Measurements from ENCODE around the gene TMA16.

DNA sequence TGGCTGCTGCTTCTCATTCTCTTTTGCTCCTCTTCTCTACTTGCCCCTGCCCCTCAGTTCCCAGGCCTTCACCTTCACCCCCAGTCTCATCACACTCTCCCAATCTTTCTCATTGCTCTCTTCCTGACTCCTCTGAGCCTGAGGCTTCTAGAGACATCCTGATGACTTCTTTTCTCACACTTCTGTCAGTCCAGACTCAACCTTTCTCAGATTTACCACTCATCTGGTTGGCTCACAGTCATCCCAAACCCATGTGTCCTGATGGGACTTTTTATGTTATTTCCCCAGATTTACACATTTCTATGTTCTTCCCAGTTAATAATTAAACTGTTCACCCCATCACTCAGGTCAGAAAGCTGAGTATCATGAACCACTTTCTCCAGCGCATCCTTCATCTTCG is 68.0 kb downstream of the TMA16 start:
- TF ChIP-seq POLR2A (IDR thresholded peaks at IDR 0.05), result no peak
- no peak for TF ChIP-seq CTCF (IDR thresholded peaks at IDR 0.05)

All from heart left ventricle (tissue), 13 donors.